ENCODE results near the gene ABHD16A. TPM values are rescaled to one million over a fixed set of nuclear protein-coding genes. Genes with fewer than 3 reads are reported as not detected.

Gene ABHD16A
- total and polyA plus RNA-seq, 2 of the 13 experiments (the other 11 are each of a cell fraction or from before 2014, with no cell fraction given), result 43.5 to 45.4 TPM

DNA sequence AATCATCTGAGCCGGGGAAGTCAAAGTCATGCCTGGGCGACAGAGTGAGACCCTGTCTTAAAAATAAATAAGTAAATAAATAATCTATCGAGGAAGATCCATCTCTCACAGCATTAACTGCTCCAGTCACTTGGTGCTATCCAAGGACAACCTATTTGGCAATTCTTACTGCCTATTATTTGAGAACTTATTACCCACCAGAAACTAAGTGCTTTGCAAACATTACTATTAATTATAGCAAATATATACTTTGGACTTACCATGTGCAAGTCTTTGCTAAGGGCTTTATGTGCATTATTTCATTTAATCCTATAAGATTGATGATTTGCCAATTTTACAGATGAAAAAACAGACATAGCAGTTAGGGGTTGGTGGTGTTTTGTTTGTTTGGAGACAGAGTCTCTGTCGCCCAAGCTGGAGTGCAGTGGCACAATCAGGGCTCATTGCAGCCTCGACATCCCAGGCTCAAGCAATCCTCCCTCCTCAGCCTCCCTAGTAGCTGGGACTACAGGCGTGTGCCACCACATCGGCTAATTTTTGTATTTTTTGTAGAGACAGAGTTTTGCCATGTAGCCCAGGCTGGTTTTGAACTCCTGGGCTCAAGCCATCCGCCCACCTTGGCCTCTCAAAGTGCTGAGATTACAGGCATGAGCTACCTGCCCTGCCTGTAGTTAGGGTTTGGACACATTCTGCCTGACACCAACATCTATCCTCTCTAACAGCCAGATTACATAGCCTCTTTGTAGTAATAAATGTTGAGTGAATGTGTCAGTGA, 48.4 kb downstream of the ABHD16A start (continued):
- TF ChIP-seq MYPOP (CRISPR knock-in tag; IDR thresholded peaks at IDR 0.05) (no peak), ISX (CRISPR knock-in tag; conservative IDR thresholded peaks at IDR 0.05) (no peak), KLF9 (CRISPR knock-in tag; IDR thresholded peaks at IDR 0.05; ENCODE audit: low read depth) (no peak), KLF6 (CRISPR knock-in tag; IDR thresholded peaks at IDR 0.05) (no peak), ZNF142 (CRISPR knock-in tag; IDR thresholded peaks at IDR 0.05) (no peak), ZNF841 (CRISPR knock-in tag; IDR thresholded peaks at IDR 0.05; ENCODE audit: borderline replicate concordance) (no peak), KLF16 (CRISPR knock-in tag; IDR thresholded peaks at IDR 0.05) (0 out of 4 replicates have a peak, but pooled peaks of 1 of the 2 experiments have one; percentile 53), HHEX (CRISPR knock-in tag; IDR thresholded peaks at IDR 0.05) (0 out of 2 replicates have a peak, but pooled peaks have one; percentile 28)
